ENCODE measurements around the gene ZNF774. TPM values are rescaled to one million over a fixed set of nuclear protein-coding genes. Genes with fewer than 3 reads are reported as not detected.

ZNF774 gene
- total RNA-seq, 1 donor from 2014 or later, result 10.0 TPM

DNA sequence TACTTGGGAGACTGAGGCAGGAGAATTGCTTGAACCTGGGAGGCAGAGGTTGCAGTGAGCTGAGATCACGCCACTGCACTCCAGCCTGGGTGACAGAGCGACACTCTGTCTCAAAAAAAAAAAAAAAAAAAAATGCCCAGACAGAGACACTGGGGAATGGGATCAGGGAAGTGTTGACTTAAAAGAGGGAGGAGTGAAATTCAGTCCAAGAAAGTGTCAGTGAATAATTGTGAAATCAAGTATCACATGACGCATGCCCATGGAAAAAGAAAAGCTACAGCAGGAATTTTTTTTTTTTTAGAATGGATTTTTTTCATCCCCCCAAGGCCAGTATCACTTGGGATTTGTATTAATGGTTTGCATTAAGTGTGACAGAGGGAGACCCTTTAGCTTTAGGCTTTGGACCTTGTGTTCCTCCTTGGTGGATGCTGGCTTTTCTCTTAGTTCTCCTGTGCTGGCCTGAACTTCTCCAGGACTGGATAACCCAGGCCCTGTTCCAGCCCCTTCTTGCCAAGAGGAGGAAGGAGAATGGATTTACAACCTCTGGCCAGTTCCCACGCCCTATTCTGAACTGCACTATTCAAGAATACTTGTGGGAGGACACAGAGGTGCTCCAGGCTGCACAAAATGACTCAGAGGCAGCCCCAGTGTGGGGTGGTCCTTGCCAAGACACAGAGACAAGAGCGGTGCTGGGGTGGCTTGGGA is 36.7 kb upstream of the ZNF774 start:
- Mint-ChIP-seq H3K36me3 (no peaks in the 10 kb centered on the region), H3K27me3 (ENCODE audit: low read depth) (no peaks in the 10 kb centered on the region), H3K27ac (peak overlapping the region; percentile 81), H3K4me1 (peaks cover 22% of the 10 kb centered on the region), H3K9me3 (no peaks in the 10 kb centered on the region), H3K4me3 (no peak overlapping the region)
- DNase-seq (ENCODE audit: low spot score in 2 of 2, unreplicated experiment in 2 of 2), result no peak
- TF ChIP-seq, protein P1, sequence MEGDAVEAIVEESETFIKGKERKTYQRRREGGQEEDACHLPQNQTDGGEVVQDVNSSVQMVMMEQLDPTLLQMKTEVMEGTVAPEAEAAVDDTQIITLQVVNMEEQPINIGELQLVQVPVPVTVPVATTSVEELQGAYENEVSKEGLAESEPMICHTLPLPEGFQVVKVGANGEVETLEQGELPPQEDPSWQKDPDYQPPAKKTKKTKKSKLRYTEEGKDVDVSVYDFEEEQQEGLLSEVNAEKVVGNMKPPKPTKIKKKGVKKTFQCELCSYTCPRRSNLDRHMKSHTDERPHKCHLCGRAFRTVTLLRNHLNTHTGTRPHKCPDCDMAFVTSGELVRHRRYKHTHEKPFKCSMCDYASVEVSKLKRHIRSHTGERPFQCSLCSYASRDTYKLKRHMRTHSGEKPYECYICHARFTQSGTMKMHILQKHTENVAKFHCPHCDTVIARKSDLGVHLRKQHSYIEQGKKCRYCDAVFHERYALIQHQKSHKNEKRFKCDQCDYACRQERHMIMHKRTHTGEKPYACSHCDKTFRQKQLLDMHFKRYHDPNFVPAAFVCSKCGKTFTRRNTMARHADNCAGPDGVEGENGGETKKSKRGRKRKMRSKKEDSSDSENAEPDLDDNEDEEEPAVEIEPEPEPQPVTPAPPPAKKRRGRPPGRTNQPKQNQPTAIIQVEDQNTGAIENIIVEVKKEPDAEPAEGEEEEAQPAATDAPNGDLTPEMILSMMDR (IDR thresholded peaks at IDR 0.05; ENCODE audit: unreplicated experiment), result no peak

DNA sequence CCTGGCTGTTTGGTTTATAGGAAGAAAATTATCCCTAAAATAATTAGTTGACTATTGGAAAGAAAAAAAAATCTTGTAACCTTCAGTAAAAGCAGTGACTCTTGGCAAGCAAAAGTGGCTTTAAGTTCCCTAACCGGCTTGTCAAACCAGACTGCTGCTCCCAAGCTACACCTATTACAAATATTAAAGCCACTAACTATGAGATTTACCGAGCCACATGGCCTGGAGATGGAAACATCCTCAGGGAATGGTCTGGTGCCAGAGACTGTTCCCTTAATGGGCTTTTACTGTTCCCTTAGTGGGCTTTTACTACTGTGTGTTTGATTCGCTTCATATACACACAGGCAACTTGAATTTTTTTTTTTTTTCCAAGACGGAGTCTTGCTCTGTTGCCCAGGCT is 35.9 kb upstream of the ZNF774 start:
- H3K36me3 Mint-ChIP-seq, result no peaks in the 10 kb centered on the region
- peak overlapping the region; percentile 81 for H3K27ac Mint-ChIP-seq
- TF ChIP-seq, protein P1 (IDR thresholded peaks at IDR 0.05; ENCODE audit: unreplicated experiment), result no peak
- H3K4me1 Mint-ChIP-seq, result peaks cover 25% of the 10 kb centered on the region
- no peak overlapping the region for H3K4me3 Mint-ChIP-seq
- H3K9me3 Mint-ChIP-seq, result no peaks in the 10 kb centered on the region
- DNase-seq (ENCODE audit: low spot score in 2 of 2, unreplicated experiment in 2 of 2), result no peak
- H3K27me3 Mint-ChIP-seq (ENCODE audit: low read depth), result no peaks in the 10 kb centered on the region

DNA sequence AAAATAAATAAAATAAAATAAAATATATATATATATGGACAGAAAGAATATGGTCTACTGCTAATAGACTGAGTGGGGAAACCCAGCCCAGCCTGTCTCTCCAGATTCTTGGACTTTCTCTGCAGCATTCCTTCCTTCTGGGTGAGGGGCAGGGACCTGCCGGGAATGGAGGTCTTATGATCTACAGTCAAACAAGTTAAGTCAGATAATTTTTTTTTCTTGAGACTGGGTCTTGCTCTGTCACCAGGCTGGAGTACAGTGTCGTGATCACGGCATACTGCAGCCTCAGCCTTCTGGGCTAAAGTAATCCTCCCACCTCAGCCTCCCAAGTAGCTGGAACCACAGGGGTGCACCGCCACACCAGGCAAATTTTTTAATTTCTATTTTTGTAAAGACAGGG is 33.5 kb upstream of the ZNF774 start:
- no peak for DNase-seq (ENCODE audit: low spot score in 2 of 2, unreplicated experiment in 2 of 2)
- no peaks in the 10 kb centered on the region for H3K27me3 Mint-ChIP-seq (ENCODE audit: low read depth)
- no peaks in the 10 kb centered on the region for H3K9me3 Mint-ChIP-seq
- H3K36me3 Mint-ChIP-seq, result no peaks in the 10 kb centered on the region
- H3K4me3 Mint-ChIP-seq, result no peak overlapping the region
- H3K4me1 Mint-ChIP-seq, result peaks cover 32% of the 10 kb centered on the region
- no peak overlapping the region for H3K27ac Mint-ChIP-seq
- TF ChIP-seq, protein P1 (IDR thresholded peaks at IDR 0.05; ENCODE audit: unreplicated experiment), result no peak

DNA sequence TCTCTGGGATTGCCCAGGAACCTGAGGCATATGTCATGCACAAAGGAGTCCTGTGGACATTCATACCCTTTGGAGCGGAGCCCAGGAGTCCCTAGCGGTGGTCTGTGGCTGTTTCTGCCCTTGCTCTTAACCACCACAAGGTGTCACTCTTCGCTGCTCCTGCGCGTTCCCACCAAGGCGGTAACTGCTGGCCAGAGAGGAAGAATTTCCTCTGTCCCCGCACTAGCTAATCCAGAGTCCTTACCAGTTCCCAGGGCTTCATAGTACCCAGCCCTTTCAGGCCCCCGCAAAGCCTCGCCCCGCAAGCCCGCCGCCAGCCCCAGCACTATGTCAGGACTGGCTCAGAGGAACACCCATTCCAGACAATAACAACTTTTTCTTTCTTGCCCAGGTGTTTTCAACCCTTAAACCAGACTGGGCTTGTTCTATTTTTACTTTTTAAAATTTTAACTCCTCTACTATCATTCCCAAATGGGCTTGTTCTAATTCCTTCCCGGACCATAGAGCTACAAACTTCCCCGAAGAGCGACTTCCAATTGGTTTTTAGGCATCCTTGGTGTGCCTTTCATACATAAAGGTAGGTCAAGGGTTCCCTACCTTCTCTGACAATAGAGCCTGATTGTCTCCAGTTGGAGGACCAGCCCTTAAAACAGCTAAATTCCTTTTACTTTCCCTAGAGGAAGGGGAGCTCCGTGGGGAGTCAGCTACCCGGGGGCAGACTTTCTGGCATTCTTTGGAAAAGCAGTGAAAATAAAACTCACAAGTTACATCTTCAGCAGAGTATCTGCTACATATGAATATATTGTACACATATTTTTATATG is 31.8 kb upstream of the ZNF774 start:
- Mint-ChIP-seq H3K4me3 (peak overlapping the region; percentile 45), H3K4me1 (peaks cover 30% of the 10 kb centered on the region), H3K27me3 (ENCODE audit: low read depth) (no peaks in the 10 kb centered on the region), H3K27ac (peak overlapping the region; percentile 78), H3K9me3 (no peaks in the 10 kb centered on the region), H3K36me3 (no peaks in the 10 kb centered on the region)
- TF ChIP-seq, protein P1 (IDR thresholded peaks at IDR 0.05; ENCODE audit: unreplicated experiment), result peak; percentile 86
- DNase-seq (ENCODE audit: low spot score in 2 of 2, unreplicated experiment in 2 of 2), result peak; percentile 66 to 81

DNA sequence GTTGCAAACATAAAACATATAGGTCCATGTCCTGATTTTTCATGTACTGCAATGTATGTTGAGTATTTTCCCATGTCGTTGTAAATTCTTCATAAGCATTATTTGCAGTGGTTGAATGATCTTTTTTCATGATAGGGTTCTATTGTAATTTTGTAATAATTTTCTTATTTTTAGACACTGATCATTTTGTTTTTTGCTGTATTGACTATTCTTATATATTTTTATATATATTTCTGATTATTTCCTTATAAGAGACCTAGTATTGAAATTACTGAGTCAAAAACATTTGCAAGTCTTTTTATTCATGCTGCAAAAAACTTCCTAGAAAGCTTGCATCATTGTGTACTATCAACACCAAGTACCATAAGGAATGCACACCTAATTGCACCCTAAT is 31.2 kb upstream of the ZNF774 start:
- H3K27ac Mint-ChIP-seq, result no peak overlapping the region
- no peaks in the 10 kb centered on the region for H3K27me3 Mint-ChIP-seq (ENCODE audit: low read depth)
- no peaks in the 10 kb centered on the region for H3K36me3 Mint-ChIP-seq
- peaks cover 24% of the 10 kb centered on the region for H3K4me1 Mint-ChIP-seq
- H3K9me3 Mint-ChIP-seq, result no peaks in the 10 kb centered on the region
- TF ChIP-seq, protein P1 (IDR thresholded peaks at IDR 0.05; ENCODE audit: unreplicated experiment), result no peak
- no peak for DNase-seq (ENCODE audit: low spot score in 2 of 2, unreplicated experiment in 2 of 2)
- no peak overlapping the region for H3K4me3 Mint-ChIP-seq

All from mesothelial cell of epicardium (in vitro differentiated cells).